WERI-Rb-1 (cell line): ENCODE results near the gene NMU.

ENCODE experiments used
- DNase-seq: peaks from one replicate; pipeline ENCODE4 v3.0.0-alpha.2; 2020
- H3K27ac ChIP-seq: fragments of 250-450 bp; sonication (Bioruptor Pico); 2 replicates; pipeline ENCODE4 v1.5.1; 2020; ENCODE audit warnings: mild to moderate bottlenecking, moderate library complexity
- H3K27me3 ChIP-seq: fragments of 250-450 bp; sonication (Bioruptor Pico); 2 replicates; pipeline ENCODE4 v1.5.1; 2021; ENCODE audit warnings: mild to moderate bottlenecking, low read depth, moderate library complexity; ENCODE audit not compliant: insufficient read depth, severe bottlenecking
- H3K36me3 ChIP-seq: fragments of 250-450 bp; sonication (Bioruptor Pico); 2 replicates; pipeline ENCODE4 v1.5.1; 2020; ENCODE audit warnings: mild to moderate bottlenecking, moderate library complexity
- H3K4me3 ChIP-seq: 2 replicates; pipeline ENCODE4 v1.5.1; 2011; ENCODE audit warnings: low read depth, mild to moderate bottlenecking, control low read depth, low read length
- H3K9me3 ChIP-seq: fragments of 250-450 bp; sonication (Bioruptor Pico); 2 replicates; pipeline ENCODE4 v1.5.1; 2021; ENCODE audit warnings: mild to moderate bottlenecking, moderate library complexity; ENCODE audit not compliant: severe bottlenecking
- CTCF ChIP-seq: IDR thresholded peaks from 2 replicates; pipeline ENCODE4 v1.5.1; 2011; ENCODE audit warnings: low read depth, mild to moderate bottlenecking, control low read depth, inconsistent platforms, low read length

NMU gene

DNA sequence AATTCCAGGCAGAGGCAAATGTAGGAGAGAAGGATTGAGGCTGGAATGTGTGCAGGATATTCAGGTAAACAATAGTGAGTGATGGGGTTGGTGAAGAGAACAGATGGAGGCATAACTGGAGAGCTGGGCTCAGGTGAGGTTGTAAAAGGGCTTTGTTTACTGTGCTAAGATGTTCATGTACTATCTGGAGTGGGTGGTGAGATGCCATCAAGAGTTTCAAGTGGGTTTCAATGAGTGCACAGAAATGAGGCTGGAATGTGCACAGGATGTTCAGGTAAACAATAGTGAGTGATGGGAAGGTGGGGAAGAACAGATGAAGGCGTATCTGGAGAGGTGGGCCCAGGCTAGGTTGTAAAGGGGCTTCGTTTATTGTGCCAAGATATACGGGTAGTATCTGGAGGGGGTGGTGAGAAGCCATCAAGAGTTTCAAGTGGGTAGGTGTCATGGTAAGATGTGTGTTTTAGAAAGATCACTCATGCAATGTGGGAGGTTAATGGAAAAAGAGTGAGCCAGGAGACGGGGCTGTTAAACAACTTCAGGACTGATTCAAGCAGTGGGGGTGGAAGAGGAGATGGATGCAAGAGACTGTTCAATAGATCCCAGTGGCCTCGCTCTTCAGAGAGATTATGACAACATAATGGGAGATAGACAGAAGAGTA lies 25.4 kb upstream of the NMU start:
- Histone ChIP-seq H3K4me3 (no peak overlapping the region), H3K27ac (no peak overlapping the region), H3K9me3 (no peaks in the 10 kb centered on the region), H3K36me3 (no peaks in the 10 kb centered on the region), H3K27me3 (no peaks in the 10 kb centered on the region)
- no peak for DNase-seq
- TF ChIP-seq CTCF = no peak

DNA sequence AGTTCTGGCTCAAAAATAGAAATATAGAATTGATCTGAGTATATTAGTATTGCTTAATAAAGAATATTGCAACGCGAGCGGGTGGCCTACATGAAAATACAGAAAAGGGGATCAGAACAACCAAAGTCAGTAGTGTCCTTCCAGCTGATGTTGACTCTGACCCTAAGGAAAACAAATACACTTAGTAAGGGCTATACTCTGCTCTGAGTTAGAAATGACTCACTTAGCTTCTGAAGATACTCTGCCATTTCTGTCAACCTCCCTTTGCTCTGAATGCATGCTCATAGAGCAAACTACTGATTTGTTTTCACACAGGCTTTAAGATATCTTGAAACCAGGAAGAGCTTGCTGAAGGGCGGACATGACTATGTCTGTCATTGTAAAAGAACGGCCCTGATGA lies 22.6 kb upstream of the NMU start:
- no peak for DNase-seq
- no peaks in the 10 kb centered on the region for H3K36me3 ChIP-seq
- H3K9me3 ChIP-seq = no peaks in the 10 kb centered on the region
- no peaks in the 10 kb centered on the region for H3K27me3 ChIP-seq
- no peak for TF ChIP-seq CTCF
- no peak overlapping the region for H3K4me3 ChIP-seq
- H3K27ac ChIP-seq = no peak overlapping the region

- no peak overlapping the region for H3K4me3 ChIP-seq
- no peaks in the 10 kb centered on the region for H3K27me3 ChIP-seq
- DNase-seq = no peak
- H3K27ac ChIP-seq = no peak overlapping the region
- H3K9me3 ChIP-seq = no peaks in the 10 kb centered on the region
- no peak for TF ChIP-seq CTCF
- H3K36me3 ChIP-seq = no peaks in the 10 kb centered on the region
Measured at GRCh38 chr4:55654131-55654530, 18.0 kb upstream of the NMU start.

DNA sequence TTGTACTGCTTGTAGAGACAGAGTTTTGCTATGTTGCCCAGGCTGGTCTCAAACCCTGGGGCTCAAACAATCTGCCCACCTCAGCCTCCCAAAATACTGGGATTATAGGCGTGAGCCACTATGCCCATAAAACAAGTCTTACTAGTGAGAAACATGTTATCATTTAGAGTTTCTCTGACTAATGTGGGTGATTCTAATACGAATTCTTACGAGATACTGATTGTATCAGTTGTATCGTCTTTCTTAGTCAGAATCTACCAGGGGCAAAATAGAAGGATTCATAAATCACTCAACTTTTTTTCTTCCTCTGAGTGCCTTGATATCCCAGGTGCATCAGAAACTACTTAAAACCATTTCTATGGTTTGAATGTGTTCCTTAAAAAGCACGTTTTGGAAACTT lies 14.4 kb upstream of the NMU start:
- no peak overlapping the region for H3K4me3 ChIP-seq
- no peak overlapping the region for H3K27ac ChIP-seq
- no peaks in the 10 kb centered on the region for H3K36me3 ChIP-seq
- no peaks in the 10 kb centered on the region for H3K9me3 ChIP-seq
- H3K27me3 ChIP-seq = no peaks in the 10 kb centered on the region
- no peak for DNase-seq
- no peak for TF ChIP-seq CTCF

- Histone ChIP-seq H3K4me3 (no peak overlapping the region), H3K9me3 (no peaks in the 10 kb centered on the region), H3K36me3 (no peaks in the 10 kb centered on the region), H3K27ac (no peak overlapping the region), H3K27me3 (no peaks in the 10 kb centered on the region)
- no peak for DNase-seq
- no peak for TF ChIP-seq CTCF
Measured at GRCh38 chr4:55637272-55637820, 1.2 kb upstream of the NMU start.

- H3K4me3 ChIP-seq = peak overlapping the region; percentile 63
- H3K36me3 ChIP-seq = no peaks in the 10 kb centered on the region
- H3K27ac ChIP-seq = no peak overlapping the region
- DNase-seq = no peak
- no peaks in the 10 kb centered on the region for H3K9me3 ChIP-seq
- TF ChIP-seq CTCF = no peak
- H3K27me3 ChIP-seq = no peaks in the 10 kb centered on the region
Measured at GRCh38 chr4:55636656-55636999, 530 bp upstream of the NMU start.
